HUES6 (cell line): Measurements from ENCODE around the gene LAPTM5.

Experiments
- H3K27ac ChIP-seq: 2 replicates; pipeline ENCODE4 v1.7.0; 2013; ENCODE audit warnings: low read depth, mild to moderate bottlenecking, low read length, inconsistent platforms
- H3K27me3 ChIP-seq: 2 replicates; pipeline ENCODE4 v1.6.1; 2013; ENCODE audit warnings: low read length; ENCODE audit not compliant: control insufficient read depth, insufficient read depth
- H3K36me3 ChIP-seq: 2 replicates; pipeline ENCODE4 v1.6.1; 2013; ENCODE audit warnings: low read length; ENCODE audit not compliant: control insufficient read depth, insufficient read depth
- H3K4me1 ChIP-seq: 2 replicates; pipeline ENCODE4 v1.6.1; 2013; ENCODE audit warnings: low read length; ENCODE audit not compliant: control insufficient read depth, insufficient read depth
- H3K4me3 ChIP-seq: 2 replicates; pipeline ENCODE4 v1.5.1; 2013; ENCODE audit warnings: low read depth, low read length
- H3K9ac ChIP-seq: one replicate; pipeline ENCODE4 v1.6.1; 2013; ENCODE audit warnings: mild to moderate bottlenecking, low read length
- H3K9me3 ChIP-seq: 2 replicates; pipeline ENCODE4 v1.6.1; 2013; ENCODE audit warnings: low read depth, low read length; ENCODE audit not compliant: control insufficient read depth, insufficient read depth

The LAPTM5 gene

GRCh38 chr1:30702823-30703222 lies 54.8 kb downstream of the LAPTM5 start:
- no peak overlapping the region for H3K4me3 ChIP-seq
- no peaks in the 10 kb centered on the region for H3K36me3 ChIP-seq
- H3K9me3 ChIP-seq: no peaks in the 10 kb centered on the region
- H3K9ac ChIP-seq: no peak overlapping the region
- H3K27ac ChIP-seq: no peak overlapping the region
- H3K4me1 ChIP-seq: peaks cover 10% of the 10 kb centered on the region; the same call in 1 of the 2 replicates
- H3K27me3 ChIP-seq: no peaks in the 10 kb centered on the region

- H3K36me3 ChIP-seq: no peaks in the 10 kb centered on the region
- no peak overlapping the region for H3K9ac ChIP-seq
- no peaks in the 10 kb centered on the region for H3K27me3 ChIP-seq
- H3K4me1 ChIP-seq: peaks cover 16% of the 10 kb centered on the region; the same call in 1 of the 2 replicates
- no peaks in the 10 kb centered on the region for H3K9me3 ChIP-seq
- no peak overlapping the region for H3K27ac ChIP-seq
- no peak overlapping the region for H3K4me3 ChIP-seq
Measured at GRCh38 chr1:30701258-30701633, 56.3 kb downstream of the LAPTM5 start.

GRCh38 chr1:30700528-30701257 lies 56.9 kb downstream of the LAPTM5 start:
- Histone ChIP-seq H3K4me3 (no peak overlapping the region), H3K9ac (no peak overlapping the region), H3K27me3 (no peaks in the 10 kb centered on the region), H3K9me3 (no peaks in the 10 kb centered on the region), H3K36me3 (no peaks in the 10 kb centered on the region), H3K27ac (no peak overlapping the region), H3K4me1 (peaks cover 16% of the 10 kb centered on the region; the same call in 1 of the 2 replicates)

- Histone ChIP-seq H3K27ac (no peak overlapping the region), H3K4me3 (no peak overlapping the region), H3K36me3 (no peaks in the 10 kb centered on the region), H3K4me1 (peaks cover 16% of the 10 kb centered on the region; the same call in 1 of the 2 replicates), H3K27me3 (no peaks in the 10 kb centered on the region), H3K9ac (no peak overlapping the region), H3K9me3 (no peaks in the 10 kb centered on the region)
Measured at GRCh38 chr1:30699762-30700161, 57.8 kb downstream of the LAPTM5 start.

- no peak overlapping the region for H3K27ac ChIP-seq
- H3K4me1 ChIP-seq: peaks cover 16% of the 10 kb centered on the region; the same call in 1 of the 2 replicates
- no peak overlapping the region for H3K9ac ChIP-seq
- H3K9me3 ChIP-seq: no peaks in the 10 kb centered on the region
- no peaks in the 10 kb centered on the region for H3K36me3 ChIP-seq
- H3K4me3 ChIP-seq: no peak overlapping the region
- H3K27me3 ChIP-seq: no peaks in the 10 kb centered on the region
Measured at GRCh38 chr1:30698401-30698981, 59.1 kb downstream of the LAPTM5 start.

GRCh38 chr1:30697571-30698376 lies 59.8 kb downstream of the LAPTM5 start:
- no peak overlapping the region for H3K4me3 ChIP-seq
- H3K9me3 ChIP-seq: no peaks in the 10 kb centered on the region
- H3K36me3 ChIP-seq: no peaks in the 10 kb centered on the region
- H3K9ac ChIP-seq: no peak overlapping the region
- H3K27ac ChIP-seq: no peak overlapping the region
- H3K27me3 ChIP-seq: no peaks in the 10 kb centered on the region
- peaks cover 16% of the 10 kb centered on the region; the same call in 1 of the 2 replicates for H3K4me1 ChIP-seq

GRCh38 chr1:30696831-30697230 lies 60.7 kb downstream of the LAPTM5 start:
- H3K9ac ChIP-seq: no peak overlapping the region
- H3K36me3 ChIP-seq: no peaks in the 10 kb centered on the region
- no peaks in the 10 kb centered on the region for H3K27me3 ChIP-seq
- H3K9me3 ChIP-seq: no peaks in the 10 kb centered on the region
- peaks cover 16% of the 10 kb centered on the region; the same call in 1 of the 2 replicates for H3K4me1 ChIP-seq
- no peak overlapping the region for H3K4me3 ChIP-seq
- no peak overlapping the region for H3K27ac ChIP-seq

- H3K27me3 ChIP-seq: no peaks in the 10 kb centered on the region
- H3K4me3 ChIP-seq: no peak overlapping the region
- H3K4me1 ChIP-seq: peaks cover 18% of the 10 kb centered on the region
- H3K36me3 ChIP-seq: no peaks in the 10 kb centered on the region
- no peak overlapping the region for H3K9ac ChIP-seq
- no peaks in the 10 kb centered on the region for H3K9me3 ChIP-seq
- no peak overlapping the region for H3K27ac ChIP-seq
Measured at GRCh38 chr1:30695439-30695841, 62.1 kb downstream of the LAPTM5 start.

GRCh38 chr1:30694280-30695175 lies 63.0 kb downstream of the LAPTM5 start:
- no peak overlapping the region for H3K27ac ChIP-seq
- H3K9ac ChIP-seq: no peak overlapping the region
- no peaks in the 10 kb centered on the region for H3K9me3 ChIP-seq
- H3K27me3 ChIP-seq: no peaks in the 10 kb centered on the region
- H3K4me3 ChIP-seq: no peak overlapping the region
- no peaks in the 10 kb centered on the region for H3K36me3 ChIP-seq
- peaks cover 27% of the 10 kb centered on the region for H3K4me1 ChIP-seq

GRCh38 chr1:30693822-30694221 lies 63.8 kb downstream of the LAPTM5 start:
- H3K27ac ChIP-seq: no peak overlapping the region
- H3K9me3 ChIP-seq: no peaks in the 10 kb centered on the region
- H3K4me1 ChIP-seq: peaks cover 28% of the 10 kb centered on the region
- no peak overlapping the region for H3K9ac ChIP-seq
- no peak overlapping the region for H3K4me3 ChIP-seq
- no peaks in the 10 kb centered on the region for H3K36me3 ChIP-seq
- H3K27me3 ChIP-seq: no peaks in the 10 kb centered on the region
